NCI-H2227 treated with DMSO at 0.1 percent for 48 hours (cell line): ENCODE data around the gene MYO1G.
"Not testable (repeated sequence)": the region's sequence is repeated elsewhere in the genome, so short reads cannot be mapped to it uniquely, and the experiment has no call there.

Experiments used
- DNase-seq: peaks from one replicate; lab custom pipeline; 2025; lab: John Stamatoyannopoulos, UW

The MYO1G gene

DNA sequence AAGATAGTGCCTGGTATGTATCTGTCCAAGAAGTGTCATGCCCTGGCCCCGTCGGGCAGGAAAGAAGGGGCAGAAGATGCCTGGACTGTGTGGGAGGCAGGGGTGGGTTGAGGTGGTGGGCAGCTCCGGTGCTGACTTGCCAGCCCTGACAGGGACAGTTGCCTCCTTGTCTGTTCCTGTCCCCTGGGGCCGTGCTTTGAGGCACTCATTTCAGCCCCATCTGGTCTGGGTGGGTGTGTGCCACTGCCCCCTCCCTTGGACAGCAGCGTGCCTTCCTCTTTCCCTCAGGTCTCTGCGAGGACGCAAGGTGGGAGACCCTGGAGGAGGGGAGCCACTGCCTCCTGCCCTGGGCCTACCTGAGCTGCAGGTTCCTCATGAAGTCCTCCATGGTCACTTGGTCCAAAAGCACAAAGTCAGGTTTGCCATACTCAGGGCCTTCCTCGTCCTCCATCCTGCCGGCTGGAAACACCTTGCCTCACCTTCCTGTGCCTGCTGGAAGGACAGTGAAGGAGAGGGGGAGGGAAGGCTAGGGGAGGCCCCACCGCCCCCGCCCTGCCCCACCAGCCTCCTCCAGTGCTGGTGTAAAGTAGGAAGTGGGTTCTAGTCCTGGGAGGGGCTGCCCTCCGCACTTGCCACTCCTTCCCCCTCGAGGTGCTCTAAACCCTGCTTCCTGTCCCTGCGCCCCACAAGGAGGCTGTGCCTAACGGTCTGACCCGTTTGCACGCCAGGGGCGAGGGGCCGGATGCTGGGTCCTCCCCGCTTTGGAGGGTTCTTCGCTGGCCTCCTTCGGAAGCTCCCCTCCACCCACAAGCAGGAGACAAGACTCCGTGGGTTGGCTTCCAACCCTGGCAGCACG, at the start of gene MYO1G:
Gene MYO1G, minus strand, starts transcription at position 505 of the 856 bp plus-strand sequence. Its CDS starts 54 bp downstream, at position 451.
- no peak for DNase-seq

DNA sequence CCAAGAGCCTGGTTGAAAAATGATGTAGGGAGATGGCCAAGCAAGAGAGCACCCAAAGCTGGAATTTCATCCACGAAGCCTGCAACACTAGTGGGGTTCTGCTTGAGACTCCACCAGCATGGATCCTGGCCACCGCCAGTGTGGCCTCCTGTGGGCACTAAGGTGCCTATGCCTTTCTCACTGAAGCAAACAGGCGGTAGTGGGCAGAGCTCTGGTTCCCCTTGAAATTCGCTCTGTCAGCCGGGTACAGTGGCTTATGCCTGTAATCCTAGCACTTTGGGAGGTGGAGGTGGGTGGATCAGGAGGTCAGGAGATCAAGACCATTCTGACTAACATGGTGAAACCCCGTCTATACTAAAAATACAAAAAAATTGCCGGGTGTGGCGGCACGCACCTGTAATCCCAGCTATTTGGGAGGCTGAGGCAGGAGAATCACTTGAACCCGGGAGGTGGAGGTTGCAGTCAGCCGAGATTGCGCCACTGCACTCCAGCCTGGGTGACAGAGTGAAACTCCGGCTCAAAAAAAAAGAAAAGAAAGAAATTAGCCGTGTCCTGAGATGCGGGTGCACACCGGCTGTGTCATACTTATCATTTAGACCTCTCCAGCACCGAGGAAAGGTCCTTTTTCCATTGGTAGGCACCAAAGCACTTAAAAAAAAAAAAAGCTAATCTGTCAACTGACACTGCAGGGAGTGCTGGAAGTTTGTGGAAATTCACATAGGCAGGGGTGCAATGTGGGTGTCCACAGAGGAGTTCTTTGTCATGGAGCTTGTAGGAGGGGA, 49.5 kb upstream of the MYO1G start:
- DNase-seq = no peak

DNA sequence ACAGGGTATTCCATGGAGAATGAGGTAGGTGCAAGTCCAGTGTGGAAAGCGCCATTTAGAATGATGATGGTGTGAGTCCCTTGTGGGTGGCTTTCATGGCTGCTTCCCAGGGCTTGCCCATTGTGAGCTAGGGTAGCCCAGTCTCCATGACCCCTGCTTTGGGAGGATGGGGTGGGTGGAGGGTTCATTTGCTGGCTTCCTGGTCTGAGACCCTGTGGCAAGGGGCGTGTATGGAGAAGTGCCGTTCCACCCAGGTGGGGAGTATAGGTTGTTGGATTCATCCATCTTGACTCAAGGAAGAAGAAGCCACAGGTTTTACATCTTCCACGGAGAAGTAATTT, 48.9 kb upstream of the MYO1G start:
- no peak for DNase-seq

DNA sequence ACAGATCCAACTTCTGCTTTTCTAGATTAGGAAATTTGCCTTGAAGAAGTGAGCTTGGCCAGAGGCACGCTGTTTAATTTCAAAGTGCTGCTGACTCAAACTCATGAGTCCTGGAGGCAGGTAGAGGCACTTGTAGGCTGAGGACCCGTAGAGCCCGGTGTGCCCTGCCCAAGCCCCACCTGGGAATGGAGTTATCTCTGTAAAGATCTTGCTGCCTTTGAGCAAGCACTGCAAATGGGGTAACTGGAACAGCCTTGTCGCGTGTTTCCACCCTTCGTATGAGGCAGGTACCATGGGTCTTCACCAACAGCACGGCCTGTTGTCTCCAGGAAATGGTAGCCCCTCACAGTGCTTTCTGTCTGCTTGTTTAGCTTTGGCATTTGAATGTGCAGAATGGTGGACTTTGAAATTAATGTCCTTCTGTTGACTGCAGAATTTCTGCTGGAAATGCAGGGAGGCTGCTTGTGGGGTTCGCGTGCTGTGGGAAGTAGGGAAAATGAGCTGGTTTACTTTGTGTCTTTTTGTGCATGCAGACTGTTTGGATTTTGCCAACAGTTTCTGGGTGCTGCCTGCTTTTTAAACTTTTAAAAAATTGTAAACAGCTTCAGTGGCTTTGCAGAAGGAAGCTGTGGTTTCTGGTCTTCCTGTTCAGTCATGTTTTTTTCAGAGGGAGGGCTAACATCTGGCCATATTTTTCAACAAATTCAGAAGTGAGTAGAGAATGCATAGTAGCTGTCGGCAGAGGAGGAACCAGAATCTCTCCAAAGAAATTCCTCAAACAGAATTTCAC, 48.4 kb upstream of the MYO1G start:
- no peak for DNase-seq

DNA sequence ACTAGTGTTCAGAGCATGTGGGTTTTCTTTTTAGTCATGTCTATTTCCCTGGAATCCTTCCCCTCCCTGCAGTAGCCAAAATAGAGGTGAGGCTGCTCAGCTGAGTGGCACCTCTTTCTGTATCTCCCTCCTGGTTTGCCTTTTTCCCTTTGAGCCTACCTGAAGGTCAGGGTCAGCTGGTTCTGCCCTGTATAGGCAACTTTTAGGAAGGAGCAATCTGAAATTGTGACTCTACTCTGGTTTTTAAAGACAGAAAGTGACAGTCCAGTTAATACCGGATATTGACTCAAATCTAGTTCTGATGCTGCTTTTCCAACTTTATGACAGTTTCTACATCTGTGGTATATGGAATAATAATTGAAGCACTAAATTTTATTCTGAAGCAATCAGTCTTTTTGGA, 47.2 kb upstream of the MYO1G start:
- DNase-seq = no peak

DNA sequence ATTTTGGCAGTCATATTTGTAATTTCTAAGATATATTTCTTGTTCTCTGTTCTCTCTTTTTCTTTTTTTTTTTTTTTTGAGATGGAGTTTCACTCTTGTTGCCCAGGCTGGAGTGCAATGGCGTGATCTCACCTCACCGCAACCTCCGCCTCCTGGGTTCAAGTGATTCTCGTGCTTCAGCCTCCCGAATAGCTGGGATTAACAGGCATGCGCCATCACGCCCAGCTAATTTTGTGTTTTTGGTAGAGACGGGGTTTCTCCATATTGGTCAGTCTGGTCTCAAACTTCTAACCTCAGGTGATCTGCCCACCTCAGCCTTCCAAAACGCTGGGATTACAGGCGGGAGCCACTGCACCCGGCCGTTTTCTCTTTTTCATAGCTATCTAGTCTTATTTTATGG, 46.7 kb upstream of the MYO1G start:
- not testable (repeated sequence) for DNase-seq

DNA sequence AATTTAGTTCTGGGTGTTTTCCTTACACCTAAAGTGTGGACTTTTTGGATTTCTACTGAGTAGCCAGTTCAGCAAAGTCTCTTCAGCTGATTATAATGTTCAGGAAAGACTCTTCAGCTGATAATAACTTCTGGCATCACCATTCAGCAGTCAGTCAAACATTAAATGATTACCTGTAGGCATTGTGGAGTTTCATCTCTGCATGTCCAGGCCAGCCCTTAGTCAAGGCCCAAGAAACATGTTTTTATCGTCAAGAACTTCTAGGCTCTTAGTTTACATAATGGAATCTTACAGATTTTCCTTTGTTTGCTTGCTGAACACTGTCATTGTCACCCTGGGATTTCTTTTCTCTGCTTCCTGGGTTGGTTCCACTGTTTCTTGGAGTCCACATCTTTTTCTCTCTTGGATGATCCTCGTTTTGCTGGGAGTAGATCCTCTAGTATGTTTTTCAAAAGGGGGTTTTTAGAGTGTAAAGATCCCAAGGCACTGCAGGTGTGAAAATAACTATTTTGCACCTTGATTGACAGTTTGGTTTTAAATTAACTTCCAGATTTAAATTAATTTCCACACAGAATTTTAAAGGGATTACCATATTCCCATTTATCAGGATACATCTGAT, 45.4 kb upstream of the MYO1G start:
- no peak for DNase-seq

DNA sequence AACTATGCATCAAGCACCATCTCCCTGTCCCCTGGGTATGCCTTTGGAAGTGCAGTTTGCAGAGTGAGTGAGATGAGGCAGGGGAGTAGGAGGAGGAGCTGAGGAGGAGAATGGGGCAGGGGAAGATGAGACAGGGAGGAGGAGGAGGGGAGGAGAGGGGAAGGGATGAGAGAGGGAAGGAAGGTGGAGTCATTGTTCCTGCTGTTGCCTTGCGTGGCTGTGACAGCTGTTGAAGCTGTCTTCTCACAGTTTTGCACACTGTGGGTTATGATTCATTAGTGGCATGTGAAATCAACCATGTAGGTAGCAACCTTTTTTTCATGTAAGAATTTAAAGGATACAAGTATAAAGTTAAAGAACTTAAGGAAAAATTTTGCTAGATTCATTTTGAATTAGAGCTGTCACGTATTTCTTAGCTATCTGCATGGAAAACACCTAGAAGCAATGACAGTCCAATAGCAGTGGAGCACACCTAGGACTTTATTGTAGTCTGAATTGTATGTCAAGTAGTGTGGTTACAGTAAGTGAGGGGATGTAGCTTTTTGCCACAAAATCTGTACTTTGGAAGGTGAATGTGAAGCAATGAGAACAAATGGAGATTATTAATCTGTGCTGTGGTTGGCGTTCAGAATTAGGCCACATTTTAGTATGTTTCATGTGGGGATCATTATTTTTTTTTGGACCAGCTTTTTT, 42.9 kb upstream of the MYO1G start:
- no peak for DNase-seq

DNA sequence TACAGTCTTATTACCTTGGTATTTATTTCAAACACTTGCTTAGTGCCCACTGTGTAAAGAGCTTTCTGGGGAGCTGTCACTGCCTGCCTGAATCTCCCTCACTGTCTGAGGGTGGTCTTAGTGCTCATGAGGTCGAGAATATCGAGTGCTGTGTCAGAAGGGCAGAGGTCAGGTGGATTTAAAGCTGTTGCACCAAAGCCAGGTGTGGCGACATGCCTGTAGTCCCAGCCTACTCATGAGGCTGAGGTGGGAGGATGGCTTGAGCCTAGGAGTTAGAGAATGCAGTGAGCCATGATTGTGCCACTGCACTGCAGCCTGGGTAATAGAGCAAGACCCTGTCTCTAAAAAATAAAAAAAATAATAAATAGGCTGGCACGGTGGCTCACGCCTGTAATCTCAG, 42.1 kb upstream of the MYO1G start:
- DNase-seq = no peak

DNA sequence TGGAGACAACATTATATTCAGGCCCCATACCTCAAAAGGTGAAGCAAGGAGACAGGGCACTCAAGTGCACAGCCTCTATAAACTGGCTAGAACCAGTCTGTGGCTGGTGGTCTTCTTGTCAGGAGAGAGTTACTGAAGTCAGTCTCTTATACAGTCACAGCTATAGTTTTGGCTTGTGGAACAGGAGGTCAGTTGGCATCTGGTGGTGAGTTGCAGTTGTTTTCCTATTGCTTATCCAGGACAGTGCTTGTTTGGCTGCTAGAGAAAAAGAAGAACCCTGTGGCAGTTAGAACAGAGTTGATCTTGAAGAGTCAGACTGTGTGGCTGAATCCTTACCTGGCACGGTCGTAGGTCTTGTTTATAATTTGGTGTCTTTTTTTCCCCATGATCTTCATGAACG, 38.4 kb upstream of the MYO1G start:
- DNase-seq = no peak

DNA sequence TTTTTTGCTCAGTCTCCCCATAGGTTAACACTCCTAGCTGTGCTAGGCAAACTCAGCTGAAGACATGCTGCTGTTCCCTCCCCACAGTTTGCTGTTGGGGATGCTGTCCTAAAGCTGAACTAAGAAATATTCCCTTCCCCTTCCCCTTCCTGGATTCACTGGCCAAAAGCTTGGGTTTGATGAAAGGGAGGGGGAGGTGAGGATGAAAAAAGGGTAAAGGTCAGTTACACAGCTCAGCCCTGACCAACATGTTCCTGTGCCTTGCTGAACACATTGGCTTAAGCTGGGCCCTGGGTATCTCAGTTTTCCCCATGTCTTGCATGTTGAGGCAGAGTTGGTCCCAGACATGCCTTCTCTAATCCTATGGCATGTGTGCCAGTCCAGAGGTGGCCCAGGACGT, 36.5 kb upstream of the MYO1G start:
- no peak for DNase-seq

DNA sequence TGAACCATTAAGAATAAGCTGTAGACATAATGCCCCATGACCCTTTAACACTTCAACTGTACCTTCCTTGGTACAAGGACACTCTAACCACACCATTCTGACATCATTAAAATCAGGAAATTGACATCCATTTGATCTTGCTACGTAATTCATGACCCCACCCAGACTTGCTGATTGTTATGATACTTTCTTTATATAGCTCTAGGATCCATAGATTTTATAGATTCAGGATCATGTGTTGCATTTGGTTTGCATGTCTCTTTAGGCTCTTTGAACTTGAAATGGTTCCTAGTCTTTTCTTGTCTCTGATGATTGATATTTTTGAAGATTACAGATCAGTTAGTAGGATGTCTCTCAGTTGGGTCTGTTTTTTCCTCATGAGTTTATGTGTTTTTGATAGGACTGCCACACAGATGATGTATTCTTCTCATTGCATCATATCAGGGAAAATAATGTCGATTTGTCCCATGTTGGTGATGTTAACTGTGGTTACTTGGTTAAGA, 34.7 kb upstream of the MYO1G start:
- DNase-seq = no peak

DNA sequence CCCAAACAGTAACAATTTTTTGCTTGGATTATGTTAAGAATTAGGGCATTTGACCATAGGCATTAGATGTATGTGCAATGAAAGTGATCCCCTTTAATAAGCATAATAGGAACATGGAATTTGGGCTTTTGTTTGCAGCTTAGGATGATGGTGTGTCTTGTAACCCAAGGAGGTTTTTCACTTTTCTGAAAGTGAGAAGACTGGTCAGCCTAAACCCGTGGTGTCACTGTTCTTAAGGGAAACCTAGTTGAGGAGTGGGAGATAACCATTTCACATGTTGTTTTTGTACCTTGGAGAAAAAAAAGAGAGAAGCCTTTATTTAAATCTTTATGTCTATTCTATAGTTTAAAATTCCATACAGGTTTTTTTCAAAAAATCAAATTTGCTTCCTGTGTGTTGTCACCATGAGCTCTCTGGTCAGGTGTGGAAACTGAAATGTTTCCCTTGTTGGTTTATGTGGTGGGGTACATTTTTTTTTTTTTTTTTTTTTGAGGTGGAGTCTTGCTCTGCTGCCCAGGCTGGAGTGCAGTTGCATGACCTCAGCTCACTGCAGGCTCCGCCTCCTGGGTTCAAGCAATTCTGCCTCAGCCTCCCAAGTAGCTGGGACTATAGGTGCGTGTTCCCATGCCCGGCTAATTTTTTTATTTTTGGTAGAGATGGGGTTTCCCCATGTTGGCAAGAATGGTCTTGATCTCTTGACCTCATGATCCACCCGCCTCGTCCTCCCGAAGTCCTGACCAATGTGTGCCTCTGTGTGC, 28.9 kb upstream of the MYO1G start:
- no peak for DNase-seq

DNA sequence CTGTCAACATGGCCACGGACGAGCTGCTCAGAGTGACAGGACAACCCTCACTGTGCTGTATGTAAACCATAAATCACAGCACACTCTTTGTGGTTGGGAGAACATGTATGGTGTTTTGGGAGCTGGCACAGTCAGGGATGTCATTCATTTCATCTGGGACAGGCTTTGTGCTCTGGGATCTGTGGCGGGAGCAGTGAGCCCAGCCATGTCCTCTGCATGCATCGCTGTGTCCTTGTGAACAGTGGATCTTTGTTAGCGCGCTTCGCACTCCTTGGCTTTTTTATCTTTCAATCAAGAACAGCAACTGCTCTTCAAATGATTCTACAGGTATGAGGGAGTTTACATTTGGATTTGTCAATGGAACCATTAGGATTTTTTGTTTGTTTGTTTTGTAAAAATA, 28.3 kb upstream of the MYO1G start:
- DNase-seq = no peak

DNA sequence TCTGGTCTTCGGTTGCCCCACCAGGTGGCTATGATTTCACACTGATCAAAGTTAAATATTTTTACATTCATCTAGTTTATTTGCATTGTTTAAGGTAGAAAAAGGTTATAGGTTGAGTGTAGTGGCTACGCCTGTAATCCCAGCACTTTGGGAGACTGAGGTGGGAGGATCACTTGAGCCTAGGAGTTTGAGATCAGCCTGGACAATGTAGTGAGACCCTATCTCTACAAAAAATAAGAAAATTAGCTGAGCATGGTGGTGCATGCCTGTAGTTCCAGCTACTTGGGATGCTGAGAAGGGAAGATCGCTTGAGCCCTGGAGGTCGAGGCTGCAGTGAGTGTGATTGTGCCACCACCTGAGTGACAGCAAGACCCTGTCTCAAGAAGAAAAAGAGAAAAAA, 25.0 kb upstream of the MYO1G start:
- no peak for DNase-seq

DNA sequence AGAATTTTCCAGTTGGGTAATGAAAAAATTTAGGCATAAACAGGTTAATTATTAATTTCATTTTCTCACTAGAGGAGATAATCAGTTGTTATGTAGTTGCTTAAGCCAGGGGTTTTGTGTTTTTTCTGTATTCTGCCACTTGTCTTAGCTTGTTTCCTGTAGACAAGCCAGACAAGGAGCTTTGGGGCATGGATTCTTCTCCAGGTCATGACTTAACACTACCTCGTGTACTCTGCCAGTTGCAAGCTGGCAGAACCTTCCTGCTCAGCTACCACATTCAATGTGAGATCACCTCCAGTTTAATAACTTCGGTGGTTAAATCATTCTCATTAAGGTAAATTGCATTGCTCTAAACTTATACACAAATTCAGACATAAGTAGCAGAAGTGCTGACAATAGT, 23.0 kb upstream of the MYO1G start:
- DNase-seq = no peak

DNA sequence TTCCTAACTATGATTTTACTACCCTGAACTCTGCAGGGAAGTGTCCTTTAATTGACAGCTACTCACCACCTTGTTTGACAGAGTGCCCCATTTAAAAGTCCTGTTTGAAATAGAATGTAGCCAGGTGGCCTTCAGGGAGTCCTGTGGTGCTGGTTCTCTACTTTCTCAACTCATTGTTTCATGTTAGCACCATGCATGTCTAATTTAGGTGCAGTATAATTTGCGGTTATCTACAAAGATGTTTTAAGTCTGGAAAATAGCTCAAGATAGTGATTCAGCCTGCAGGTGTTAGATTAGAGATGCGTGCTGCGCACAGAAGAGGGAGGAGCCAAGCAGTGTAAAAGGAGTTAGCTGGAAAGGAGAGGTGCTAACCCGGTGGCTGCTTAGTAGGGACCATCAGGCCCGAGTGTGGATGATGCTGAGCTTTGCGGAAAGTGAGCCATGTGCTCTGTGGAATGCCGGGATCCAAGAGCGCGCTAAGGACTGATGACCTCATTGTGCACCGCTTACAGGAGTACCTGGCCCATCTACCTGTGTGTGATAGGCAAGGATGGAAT, 22.4 kb upstream of the MYO1G start:
- DNase-seq = no peak

DNA sequence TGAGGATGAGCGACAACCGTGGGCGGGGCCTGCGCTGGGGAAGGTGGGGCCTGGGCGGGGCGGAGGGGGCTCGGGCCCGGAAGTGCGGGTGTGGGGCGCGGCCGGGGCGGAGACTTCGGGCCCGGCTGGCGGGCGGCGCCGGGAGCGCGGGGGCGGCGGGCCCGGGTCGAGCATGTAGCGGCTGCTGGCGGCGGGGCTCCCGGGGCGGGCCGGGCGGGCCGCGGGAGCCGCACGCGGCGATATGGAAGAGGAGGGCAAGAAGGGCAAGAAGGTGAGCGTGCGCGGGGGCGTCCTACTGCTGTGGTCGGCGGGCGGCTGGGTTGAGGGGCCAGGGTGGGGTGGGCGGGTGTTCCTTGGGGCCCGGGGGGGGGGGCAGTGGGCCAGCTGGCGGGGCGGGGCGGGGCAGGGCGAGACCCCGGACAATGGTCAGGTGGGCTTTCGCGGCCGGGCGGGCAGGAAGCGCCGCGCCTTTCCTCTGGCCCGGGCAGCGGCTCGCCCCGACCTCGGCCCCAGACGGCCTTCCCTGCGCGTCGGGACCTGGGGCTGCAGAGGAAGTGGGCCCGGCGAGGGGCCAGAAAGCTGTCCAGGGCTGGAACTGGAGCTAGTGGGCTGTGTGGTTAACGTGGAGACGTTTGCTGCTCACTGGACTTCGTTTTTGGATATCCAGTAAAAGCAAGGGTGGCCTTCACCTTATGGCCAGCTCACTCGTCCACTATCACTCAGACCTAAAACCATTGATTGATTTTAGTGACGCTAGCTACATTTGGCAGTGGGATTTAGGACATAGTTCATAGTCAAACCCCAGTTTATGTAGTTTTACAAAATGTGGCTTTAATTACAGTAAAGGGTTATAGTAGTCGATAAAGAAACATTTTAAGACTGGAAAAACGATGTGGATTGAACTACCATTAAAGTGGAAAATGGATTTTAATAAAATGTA, 21.5 kb upstream of the MYO1G start, which contains the start of gene CCM2:
Gene CCM2, plus strand, starts transcription at position 109 of the 940 bp plus-strand sequence. Its CDS starts 133 bp downstream, at position 242.
- no peak for DNase-seq
